ENCODE results near the gene CCNB2.

CCNB2 gene

GRCh38 chr15:59169251-59169708 is 64.3 kb downstream of the CCNB2 start:
- DNase-seq, result no peak

DNA sequence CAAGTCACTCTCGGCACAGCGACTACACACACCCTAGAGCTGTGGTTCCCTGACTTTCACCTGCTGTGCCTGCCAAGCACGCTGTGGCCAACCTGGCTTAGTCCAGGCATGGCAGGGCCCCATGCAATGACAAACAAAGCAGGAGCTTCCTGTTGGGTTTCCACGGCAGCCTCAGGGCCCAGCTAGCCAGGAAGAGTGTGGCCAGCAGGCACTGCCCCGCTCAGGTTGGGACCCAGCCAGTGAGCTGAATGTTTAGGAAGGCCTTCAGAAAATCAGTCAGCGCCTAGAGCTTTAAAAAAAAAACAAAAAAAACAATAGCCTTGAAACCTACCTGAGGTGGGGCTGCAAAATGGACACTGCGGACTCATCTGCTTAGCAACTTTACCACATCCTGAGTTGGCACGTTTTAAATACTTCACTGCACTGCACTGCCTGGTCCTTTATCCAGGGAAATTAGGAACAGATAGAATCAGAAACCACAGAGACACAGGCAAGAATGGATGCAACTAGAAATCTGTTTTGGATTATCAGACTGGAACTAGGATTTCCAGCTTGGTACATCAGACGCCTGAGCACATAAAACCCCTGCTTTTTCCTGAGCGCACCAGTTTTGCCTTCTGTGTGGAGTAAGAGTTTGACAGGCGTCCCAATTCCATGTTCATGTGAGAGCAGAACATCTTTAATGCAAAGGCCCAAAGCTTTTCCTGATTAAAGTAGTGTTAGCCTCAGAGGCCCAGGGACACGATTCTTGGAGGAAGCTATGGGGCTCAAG is 65.5 kb downstream of the CCNB2 start:
- DNase-seq, result peak; percentile 68

DNA sequence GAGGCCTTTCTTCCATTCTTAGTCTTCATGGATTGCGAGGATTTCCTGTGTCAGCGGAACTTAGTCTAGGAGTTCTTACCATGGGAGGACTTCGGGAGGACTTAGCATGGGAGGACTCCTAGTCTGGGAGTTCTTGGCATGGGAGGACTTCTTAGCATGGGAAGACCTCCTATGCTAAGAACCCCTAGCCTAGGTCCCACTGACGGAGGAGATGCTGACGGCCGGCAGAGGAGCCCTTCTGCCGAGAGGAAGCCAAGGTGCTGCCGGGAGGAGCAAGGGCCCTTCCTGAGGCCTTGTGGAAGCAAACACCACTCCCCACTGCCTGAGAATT is 66.1 kb downstream of the CCNB2 start:
- DNase-seq, result no peak

- DNase-seq, result no peak
Measured at GRCh38 chr15:59172289-59172901, 67.4 kb downstream of the CCNB2 start.

DNA sequence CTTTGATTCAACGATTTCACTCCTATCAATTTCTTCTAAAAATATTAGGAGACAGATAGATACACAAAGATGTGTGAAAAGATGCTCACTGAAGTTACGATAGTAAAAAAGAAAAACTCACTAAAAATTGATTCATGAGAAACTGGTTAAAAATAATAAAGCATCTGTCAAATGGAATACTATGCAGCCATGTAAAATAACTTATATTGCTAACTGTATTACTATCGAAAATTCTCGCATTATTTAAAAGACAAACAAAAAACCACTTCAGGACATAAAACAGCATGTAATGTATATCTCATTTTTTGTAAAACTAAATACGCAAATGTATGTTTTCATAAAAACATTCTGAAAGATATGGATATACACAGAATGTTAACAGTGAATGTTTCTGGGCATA is 68.2 kb downstream of the CCNB2 start:
- DNase-seq, result no peak

GRCh38 chr15:59174151-59174834 is 69.3 kb downstream of the CCNB2 start:
- DNase-seq, result no peak
